RWPE2 (cell line): Measurements from ENCODE around the gene ADAMTS13.
A peak's percentile ranks its signal among the peaks of the same experiment; 100 is the strongest.

ENCODE experiments used
- ATAC-seq: fragments of 200-7000 bp; cut with Tn5 transposase; 3 replicates; pipeline ENCODE4 v1.9.1; 2021; ENCODE audit warnings: low read depth
- DNase-seq: peaks from one replicate; pipeline ENCODE4 v3.0.0-alpha.2; 2020; ENCODE audit warnings: low spot score
- H3K27ac ChIP-seq: fragments of 450-650 bp; 2 replicates; pipeline ENCODE4 v1.5.1; 2017; ENCODE audit warnings: mild to moderate bottlenecking; ENCODE audit not compliant: poor library complexity, severe bottlenecking
- H3K27me3 ChIP-seq: fragments of 250-450 bp; sonication (Bioruptor Pico); 2 replicates; pipeline ENCODE4 v1.5.1; 2021; ENCODE audit warnings: mild to moderate bottlenecking, moderate library complexity; ENCODE audit not compliant: insufficient read depth, poor library complexity, severe bottlenecking
- H3K36me3 ChIP-seq: fragments of 250-450 bp; sonication (Bioruptor Pico); 2 replicates; pipeline ENCODE4 v1.5.1; 2020; ENCODE audit warnings: low read depth, mild to moderate bottlenecking, moderate library complexity
- H3K4me1 ChIP-seq: fragments of 250-450 bp; sonication (Bioruptor Pico); 2 replicates; pipeline ENCODE4 v1.5.1; 2021; ENCODE audit warnings: mild to moderate bottlenecking, moderate library complexity; ENCODE audit not compliant: insufficient read depth, poor library complexity, severe bottlenecking
- H3K4me3 ChIP-seq: fragments of 250-450 bp; sonication (Bioruptor Pico); 2 replicates; pipeline ENCODE4 v1.5.1; 2021; ENCODE audit warnings: mild to moderate bottlenecking, moderate library complexity; ENCODE audit not compliant: severe bottlenecking
- H3K9me3 ChIP-seq: fragments of 250-450 bp; sonication (Bioruptor Pico); 2 replicates; pipeline ENCODE4 v1.5.1; 2021; ENCODE audit warnings: mild to moderate bottlenecking, moderate library complexity; ENCODE audit not compliant: severe bottlenecking
- TF ChIP-seq, protein P1 (sequence below): fragments of 450-650 bp; IDR thresholded peaks from one replicate; pipeline ENCODE4 v1.5.1; 2017; ENCODE audit warnings: mild to moderate bottlenecking, moderate library complexity; ENCODE audit not compliant: poor library complexity, severe bottlenecking

Gene ADAMTS13

DNA sequence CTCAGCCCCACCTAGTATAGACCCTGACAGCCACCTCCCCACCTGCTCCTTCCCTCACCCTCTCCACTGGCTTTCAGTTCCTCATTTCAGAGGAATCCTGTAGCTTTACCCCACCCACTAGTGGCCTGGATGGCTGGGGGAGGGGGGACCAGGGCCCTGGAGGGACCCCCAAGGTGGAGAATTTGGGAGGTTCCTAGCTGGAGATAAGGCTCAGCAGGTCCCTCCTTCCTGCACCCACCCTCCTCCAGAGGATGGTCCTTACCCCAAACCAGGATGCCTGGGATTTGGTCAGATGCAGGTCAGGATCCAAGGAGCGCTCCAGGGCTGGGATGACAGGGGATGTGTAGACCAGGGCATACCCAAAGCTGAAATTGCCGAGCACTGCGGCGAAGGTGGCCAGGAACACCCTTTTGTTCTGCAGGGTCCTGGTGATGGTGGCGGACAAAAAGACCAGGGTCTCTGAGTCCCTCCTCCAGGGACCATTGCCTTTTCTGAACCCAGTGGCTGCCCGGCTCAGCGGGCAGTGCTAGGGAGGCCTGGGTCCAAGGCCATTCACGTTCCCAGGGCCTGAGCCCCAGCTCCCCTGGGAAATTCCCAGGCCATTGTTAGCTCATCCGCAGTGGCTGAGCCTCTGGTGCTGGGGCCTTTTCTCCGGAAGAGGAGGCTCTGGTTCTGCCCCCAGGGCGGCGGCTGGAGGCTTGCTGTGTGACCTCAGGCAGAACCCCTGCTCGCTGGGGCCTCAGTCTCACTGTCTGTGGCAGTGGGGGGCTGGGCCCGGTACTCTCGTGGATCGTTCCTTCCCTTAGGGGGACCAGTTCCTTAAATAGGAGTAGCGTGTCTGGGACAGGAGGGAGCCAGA is 56.1 kb downstream of the ADAMTS13 start:
- H3K4me1 ChIP-seq, result no peaks in the 10 kb centered on the region
- ATAC-seq (peak; percentile 20), DNase-seq (no peak)
- TF ChIP-seq, protein P1, sequence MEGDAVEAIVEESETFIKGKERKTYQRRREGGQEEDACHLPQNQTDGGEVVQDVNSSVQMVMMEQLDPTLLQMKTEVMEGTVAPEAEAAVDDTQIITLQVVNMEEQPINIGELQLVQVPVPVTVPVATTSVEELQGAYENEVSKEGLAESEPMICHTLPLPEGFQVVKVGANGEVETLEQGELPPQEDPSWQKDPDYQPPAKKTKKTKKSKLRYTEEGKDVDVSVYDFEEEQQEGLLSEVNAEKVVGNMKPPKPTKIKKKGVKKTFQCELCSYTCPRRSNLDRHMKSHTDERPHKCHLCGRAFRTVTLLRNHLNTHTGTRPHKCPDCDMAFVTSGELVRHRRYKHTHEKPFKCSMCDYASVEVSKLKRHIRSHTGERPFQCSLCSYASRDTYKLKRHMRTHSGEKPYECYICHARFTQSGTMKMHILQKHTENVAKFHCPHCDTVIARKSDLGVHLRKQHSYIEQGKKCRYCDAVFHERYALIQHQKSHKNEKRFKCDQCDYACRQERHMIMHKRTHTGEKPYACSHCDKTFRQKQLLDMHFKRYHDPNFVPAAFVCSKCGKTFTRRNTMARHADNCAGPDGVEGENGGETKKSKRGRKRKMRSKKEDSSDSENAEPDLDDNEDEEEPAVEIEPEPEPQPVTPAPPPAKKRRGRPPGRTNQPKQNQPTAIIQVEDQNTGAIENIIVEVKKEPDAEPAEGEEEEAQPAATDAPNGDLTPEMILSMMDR, result no peak
- peak overlapping the region; percentile 45 for H3K27ac ChIP-seq
- no peaks in the 10 kb centered on the region for H3K27me3 ChIP-seq
- H3K36me3 ChIP-seq, result peaks cover 27% of the 10 kb centered on the region
- H3K4me3 ChIP-seq, result peak overlapping the region; percentile 53
- H3K9me3 ChIP-seq, result no peaks in the 10 kb centered on the region

DNA sequence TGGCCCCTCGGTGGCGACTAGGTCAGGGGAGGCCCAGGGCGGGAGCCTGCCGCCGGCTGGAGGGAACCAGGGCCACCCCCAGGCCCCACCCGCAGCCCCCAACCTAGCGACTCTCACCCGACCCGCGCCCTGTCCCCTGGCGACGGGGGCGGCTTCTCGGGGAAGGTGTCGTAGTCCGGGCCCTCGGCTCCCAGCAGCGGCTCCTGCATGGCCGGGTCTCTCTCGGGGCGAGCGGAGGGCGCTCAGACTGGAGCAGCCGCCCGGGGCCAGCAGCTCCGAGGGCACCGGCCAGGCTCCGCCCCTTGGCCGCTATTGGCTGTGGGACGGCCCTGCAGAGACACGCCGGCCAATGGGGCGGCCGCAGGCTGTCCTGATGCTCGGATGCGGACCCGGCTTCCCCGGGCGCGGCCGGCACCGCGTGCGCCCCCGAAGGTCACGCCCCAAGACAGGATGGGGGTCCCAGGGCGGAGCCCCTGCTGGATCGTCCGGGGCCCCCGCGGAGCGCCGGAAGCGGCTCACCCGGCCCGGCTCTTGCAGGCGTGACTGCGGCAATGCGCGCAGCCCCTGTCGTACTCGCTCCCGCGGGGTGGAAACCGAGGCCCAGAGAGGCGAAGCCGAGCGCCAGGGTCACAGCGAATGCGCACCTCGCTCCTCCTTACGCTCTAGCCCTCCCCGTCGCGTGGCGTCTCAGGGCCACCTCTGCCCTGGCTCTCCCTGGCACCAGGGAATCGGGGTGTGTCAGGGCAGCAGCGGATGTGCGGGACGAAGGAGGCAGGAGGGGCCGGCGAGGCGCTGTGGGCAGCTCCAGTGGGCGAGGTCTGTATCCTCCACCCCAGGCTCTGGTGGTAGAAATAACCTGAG is 56.9 kb downstream of the ADAMTS13 start, which contains the start of gene SLC2A6:
TSS of gene SLC2A6 (minus strand) at position 249 of the 861 bp plus-strand sequence. CDS start at position 209, 40 bp downstream.
- Histone ChIP-seq H3K36me3 (peaks cover 27% of the 10 kb centered on the region), H3K9me3 (no peaks in the 10 kb centered on the region), H3K4me3 (peak within 1 kb of the TSS; percentile 53), H3K4me1 (no peaks in the 10 kb centered on the region), H3K27ac (peak within 1 kb of the TSS; percentile 45), H3K27me3 (no peaks in the 10 kb centered on the region)
- TF ChIP-seq, protein P1, result no peak
- peak; percentile 98 for ATAC-seq
- no peak for DNase-seq

GRCh38 chr9:133483611-133484010 is 61.4 kb downstream of the ADAMTS13 start:
- H3K4me1 ChIP-seq, result no peaks in the 10 kb centered on the region
- H3K9me3 ChIP-seq, result no peaks in the 10 kb centered on the region
- no peaks in the 10 kb centered on the region for H3K27me3 ChIP-seq
- no peak overlapping the region for H3K4me3 ChIP-seq
- no peak for ATAC-seq
- no peak overlapping the region for H3K27ac ChIP-seq
- H3K36me3 ChIP-seq, result no peaks in the 10 kb centered on the region
- DNase-seq, result no peak
- TF ChIP-seq, protein P1, result no peak

DNA sequence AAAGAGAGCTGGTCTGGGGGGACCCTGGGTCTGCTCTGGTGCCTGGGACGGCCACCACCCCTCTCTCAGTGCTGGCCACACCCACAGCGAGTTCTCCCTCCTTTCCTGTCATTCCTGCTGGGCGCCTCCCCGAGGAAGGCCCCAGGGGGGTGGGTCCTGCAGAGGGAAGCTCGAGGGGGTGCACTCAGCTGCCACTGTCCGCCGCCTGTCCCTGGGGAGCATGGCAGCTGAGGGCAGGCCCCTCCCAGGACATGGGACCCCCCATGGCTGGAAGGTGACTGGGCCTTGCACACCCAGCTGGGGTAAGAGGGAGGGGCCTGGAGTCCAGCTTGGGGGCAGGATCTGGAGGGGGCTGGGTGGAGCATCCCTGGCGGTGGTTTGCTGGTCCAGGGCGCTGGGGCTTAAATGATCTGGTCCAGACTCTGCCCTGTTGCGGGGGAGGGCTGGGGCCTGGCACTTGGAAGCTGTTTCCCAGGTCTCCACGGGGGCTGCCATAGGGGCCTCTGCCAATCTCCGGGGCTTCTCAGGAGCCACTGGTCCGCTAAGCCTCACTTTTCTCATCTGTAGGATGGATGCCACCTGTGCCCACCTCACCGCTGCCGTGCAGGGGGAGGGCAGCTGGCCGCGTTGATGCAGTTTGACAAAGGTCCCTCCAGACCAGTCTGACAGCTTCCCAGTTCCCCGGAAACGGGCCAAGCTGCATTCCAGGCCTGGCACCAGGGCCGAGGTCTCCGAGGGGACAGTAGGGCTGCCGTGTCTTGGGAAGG is 62.7 kb downstream of the ADAMTS13 start:
- no peak for DNase-seq
- TF ChIP-seq, protein P1, result no peak
- H3K27me3 ChIP-seq, result no peaks in the 10 kb centered on the region

More for the DNA sequence above, 62.7 kb downstream of the ADAMTS13 start:
- Histone ChIP-seq H3K36me3 (no peaks in the 10 kb centered on the region), H3K4me1 (no peaks in the 10 kb centered on the region), H3K27ac (no peak overlapping the region), H3K9me3 (no peaks in the 10 kb centered on the region), H3K4me3 (no peak overlapping the region)
- no peak for ATAC-seq
